ENCODE measurements around the gene RRAGD.

The RRAGD gene

DNA sequence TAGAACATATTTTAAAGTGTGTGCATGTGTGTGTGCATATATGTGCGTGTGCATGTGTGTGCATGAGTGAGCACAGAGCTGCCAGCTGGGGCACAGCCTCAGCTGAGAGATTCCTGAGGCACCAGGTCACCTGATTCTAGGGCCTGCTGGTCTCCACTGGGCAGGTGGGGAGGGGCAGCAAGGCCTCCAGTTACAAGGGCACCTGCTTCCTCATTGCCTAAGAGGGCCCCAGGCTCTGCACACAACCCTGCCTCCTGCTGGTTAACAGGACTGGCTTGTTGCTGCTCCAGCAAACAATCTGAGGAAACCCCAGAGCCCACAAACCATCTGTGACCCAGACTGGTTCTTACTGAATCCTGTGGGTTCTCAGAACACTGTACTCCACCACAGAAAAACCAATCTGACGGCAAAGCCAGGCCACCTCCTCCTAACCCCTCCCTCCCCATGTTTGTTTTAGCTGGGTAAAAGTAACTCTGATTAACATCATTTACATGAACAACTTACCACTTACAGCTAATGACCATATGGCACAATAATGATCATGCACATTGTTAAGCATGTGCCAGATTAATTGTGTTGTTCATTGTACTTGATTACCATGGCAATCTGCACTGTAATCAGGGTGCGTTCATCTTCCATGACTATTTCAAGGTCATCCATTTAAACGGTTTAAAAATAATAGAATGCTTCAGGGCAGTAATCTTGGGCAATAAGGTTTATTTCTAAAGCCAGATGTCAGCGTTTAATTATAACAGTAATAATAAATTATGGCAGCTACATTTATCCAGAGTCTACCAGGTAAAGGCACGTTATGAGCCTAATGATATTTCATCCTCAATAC is 36.4 kb downstream of the RRAGD start:
- peak; percentile 93 for DNase-seq (ENCODE audit: low spot score)

DNA sequence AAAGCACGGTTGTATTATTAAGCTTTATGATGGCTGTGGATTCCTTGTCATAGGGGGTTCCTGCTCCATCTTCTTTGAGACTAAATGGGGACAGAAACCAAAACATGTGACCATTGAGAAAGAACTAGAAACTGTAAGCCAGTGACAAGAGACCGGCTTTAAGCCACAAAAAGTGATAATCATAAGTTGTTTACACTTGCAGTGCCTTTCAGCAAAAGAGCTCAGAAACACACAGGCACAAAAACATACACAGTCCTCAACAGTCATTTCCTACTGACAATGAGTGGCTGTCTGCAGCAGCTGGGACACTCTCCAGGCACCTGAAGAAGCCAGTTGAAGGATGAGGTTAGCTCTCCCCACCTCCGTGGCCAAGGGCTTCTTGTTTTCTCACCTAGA is 39.6 kb downstream of the RRAGD start:
- no peak for DNase-seq (ENCODE audit: low spot score)

GRCh38 chr6:89371849-89372505 is 40.1 kb downstream of the RRAGD start:
- DNase-seq (ENCODE audit: low spot score) = peak; percentile 70

DNA sequence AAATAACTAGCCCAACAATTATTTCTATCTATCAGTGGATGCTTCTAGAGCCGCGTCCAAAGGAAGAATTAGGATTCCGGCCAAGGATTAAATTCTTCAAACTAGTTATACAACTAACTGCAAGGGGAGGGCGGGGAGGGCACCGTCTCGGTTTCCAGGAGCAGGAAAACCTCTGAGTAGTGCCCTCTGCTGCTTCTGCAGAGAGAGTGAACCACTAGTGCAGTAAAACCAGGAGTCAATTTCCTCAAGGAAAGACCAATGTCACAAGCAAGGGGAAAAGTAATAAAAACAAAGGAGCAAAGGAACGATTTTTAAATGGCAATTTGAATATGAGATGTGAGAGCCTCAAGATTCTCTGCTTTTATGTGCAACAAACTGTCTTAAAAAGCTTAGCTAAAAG is 43.1 kb downstream of the RRAGD start:
- DNase-seq (ENCODE audit: low spot score) = peak; percentile 64

- DNase-seq (ENCODE audit: low spot score) = peak; percentile 51
Observed at GRCh38 chr6:89368107-89368506, 44.0 kb downstream of the RRAGD start.

DNA sequence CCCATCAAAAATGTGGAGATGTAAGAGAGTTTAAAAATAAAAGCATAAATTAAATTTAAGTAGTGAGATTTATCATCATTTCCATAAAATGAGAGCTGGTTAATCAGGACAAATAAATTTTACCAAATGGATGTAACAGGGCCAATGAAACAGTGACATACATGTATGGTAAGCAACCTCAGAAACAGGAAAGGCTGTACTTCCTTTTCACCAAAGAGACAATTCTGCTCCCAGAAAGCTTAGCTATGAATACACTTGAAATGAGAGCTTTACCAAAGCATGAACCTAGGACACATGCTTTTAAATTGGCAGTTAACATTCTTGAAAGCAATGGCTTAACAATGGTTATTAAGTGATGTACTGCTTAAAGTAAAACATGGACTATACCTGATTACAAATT is 47.5 kb downstream of the RRAGD start:
- DNase-seq (ENCODE audit: low spot score) = no peak

DNA sequence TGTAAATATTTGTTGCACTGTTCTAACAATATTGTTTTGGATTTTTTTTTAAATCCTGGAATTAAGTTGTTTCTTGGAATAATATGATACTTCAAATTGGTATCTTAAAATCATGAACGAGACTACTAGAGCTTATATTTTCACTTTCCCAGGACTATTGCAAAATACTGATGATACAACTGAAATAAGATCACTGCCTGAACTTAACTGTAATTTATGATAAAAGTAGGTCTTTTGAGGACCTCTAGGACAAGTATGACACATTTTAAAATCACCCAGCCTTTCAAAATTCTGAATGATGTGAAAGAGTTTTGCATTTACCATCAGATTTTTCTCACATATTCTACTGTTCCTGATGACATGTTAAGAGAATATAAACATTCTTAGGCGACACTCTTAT is 50.9 kb downstream of the RRAGD start:
- DNase-seq (ENCODE audit: low spot score) = no peak

DNA sequence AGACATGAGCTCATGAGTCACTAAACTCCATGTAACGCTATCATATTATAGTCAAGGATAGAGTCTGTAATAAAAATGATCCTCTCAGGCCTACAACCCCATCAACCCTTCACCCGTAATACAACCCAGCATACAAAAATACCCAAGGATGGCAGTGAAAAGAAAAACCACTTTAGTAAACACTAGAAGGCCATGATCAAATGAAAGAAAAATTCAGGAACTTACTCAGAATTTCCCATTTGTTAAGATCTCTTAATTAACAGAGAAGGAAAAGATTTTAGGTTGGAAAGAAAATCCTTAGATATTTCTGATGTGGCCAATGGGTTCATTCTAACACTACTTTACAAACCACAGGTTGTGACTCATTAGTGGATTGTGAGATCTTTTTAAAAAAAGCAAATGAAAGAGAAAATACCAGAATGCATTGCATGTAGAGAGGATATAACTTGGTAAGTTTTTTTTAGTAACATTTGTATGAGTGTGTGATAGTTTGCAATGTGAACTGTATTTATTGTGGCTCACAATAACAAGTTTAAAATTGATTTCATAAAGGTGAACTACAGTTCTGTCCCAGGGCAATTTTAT is 51.6 kb downstream of the RRAGD start:
- DNase-seq (ENCODE audit: low spot score) = peak; percentile 44

DNA sequence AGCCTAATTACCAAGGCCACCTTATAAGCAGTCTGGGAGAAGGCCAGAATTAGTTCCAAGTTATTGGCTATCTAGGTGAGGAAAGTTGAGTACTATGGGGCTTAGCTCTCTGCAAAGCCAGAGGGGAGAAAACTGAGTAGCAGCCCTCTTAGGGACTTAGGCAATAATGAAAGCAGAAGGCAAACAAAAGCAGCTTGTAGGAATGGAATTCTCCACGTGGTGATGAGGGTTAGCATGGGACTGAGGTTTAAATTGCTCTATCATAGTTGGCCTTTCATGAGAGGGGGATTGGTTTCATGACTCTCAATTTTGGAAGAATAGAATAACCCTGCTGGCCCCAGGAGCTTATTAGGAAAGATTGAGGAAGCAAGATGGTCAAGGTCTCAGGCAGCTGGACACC is 52.5 kb downstream of the RRAGD start:
- DNase-seq (ENCODE audit: low spot score) = no peak

DNA sequence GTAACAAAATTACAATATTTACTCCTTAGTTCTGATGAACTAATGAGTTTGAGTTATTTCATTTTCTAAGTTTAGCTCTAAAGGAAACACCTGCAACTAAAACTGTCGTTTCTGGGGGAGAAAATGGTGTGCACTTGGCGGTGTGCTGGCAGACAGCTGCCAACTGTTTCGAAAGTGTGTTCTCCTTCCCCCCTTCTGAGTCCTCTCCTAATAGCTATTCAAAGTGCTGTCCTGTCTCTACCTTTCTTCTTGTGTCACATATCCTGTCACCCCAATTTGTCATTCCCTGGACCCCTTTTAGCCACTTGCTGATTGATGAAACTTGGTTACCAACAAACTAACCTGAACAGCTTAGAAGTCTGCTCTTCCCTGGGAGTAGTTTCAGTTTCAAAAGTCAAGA is 54.7 kb downstream of the RRAGD start:
- no peak for DNase-seq (ENCODE audit: low spot score)

- no peak for DNase-seq (ENCODE audit: low spot score)
Observed at GRCh38 chr6:89356642-89357170, 55.4 kb downstream of the RRAGD start.

DNA sequence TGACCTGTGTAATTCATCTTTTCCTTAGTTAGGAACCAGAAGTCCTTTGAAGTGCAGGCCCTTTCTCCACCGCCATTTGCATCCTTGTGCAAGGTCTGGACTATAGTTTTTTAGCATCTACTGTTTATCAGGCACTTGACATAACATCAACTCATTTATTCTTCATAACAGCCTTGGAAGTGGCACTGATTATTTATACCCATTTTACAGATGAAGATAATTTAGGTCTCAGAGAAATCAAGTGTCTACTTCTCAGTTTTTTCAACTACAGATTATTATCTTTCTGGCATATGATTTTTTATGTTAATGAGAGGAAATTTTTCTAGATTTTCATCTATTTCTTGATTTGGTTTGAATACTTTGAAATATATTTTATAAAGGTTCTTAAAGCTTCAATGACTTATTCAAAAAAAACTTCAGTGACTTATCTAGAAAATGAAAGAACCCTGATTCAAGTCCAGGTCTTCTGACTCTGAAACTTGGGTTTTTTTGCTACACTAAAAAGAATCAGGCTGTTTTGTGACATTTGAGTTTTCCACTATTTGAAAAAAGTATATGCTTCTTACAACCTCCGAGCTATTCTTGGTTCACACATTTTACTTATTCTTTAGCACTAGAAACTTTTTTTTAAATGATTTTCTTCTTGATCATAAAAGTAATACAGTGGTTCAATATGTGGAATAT is 56.4 kb downstream of the RRAGD start:
- no peak for DNase-seq (ENCODE audit: low spot score)

DNA sequence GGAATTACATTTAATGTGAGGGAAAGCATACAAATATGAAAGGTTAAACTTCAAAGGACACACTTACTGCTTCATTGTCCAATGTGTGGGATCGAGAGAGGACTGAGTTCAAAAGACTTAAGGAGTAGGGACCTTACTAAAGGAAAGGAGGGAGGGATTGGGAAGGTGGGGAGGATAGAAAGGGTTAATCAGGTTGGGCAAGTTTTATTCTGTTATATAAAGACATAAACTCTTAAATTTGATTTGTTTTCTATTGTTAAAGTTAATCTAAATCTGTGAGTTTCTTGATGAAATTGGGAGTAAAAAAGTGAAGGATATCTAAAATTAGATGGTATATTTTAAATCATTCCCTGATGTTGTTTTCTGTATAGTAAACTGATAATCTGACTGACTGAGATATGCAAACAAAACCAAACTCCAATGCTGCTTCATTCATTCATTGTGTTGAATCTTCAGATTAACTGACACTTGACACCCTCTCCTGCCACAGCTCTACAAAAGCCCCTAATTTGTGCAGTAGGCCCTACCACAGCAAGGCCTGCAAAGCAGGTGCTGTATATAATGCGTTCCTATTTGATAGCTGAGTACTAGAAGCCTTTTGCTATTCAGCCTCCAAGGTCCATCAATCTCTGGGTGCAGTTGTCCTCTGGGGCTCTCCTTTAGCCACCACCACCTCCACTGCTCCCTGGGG is 58.2 kb downstream of the RRAGD start:
- no peak for DNase-seq (ENCODE audit: low spot score)

DNA sequence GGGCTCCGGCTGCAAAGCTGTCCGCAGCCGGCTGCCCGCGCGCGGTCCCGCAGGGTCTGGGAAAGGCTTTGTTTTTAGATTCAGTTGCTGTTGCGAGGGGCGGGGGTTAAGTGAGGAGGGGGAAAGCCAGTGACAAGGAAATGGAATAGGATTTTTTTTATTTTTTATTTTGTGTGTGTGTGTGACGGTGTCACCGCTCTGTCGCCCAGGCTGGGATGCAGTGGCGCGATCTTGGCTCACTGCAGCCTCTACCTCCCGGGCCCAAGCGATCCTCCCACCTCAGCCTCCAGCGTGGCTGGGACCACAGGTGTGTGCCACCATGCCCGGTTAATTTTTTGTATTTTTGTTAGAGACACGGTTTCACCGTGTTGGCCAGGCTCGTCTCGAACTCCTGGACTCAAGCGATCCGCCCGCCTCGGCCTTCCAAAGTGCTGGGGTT is 58.9 kb downstream of the RRAGD start:
- DNase-seq (ENCODE audit: low spot score) = no peak

DNA sequence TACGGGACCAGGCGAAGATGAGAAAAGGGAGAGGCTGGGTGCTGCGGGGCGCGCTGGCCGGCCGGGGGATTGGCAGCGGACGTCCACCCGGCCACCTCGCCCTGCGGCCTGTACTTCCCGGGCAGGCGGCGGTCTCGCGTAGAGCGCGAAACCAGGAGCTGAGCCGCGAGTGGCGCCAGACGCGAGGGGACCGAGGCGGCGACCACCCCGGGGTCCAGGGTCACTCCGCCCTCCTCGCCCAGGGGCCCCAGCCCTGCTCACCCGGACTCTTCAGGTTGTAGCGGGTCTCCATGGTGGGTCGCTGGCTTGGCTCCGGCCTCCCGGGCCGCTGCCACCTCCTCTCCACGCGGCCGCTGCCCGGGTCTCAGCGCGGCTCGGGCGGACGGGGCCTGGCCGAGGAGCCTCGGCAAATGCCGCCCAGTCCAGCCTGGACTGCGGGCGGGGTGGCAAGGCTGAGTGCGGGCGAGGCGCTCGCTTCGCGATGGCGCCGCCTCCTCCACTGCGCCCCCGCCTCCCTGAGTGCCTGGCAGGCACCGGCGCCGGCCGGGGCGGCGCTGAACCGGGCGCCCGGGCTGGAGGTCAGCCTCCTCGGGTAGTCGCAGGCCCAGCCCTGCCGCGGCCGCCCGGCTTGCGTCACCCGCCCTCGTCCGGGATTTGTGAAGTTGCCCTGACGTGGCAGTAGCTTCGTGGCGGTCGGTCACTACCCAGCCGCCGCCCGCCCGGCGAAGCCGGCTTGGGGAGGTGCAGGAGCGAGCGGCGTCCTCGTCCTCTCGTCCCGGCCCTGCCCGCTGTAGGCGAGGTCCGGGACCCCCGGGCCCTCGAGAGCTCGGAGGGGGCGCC is 59.6 kb downstream of the RRAGD start, which contains the start of gene UBE2J1:
Gene UBE2J1, minus strand, starts transcription at position 445 of the 840 bp plus-strand sequence. Its CDS starts 153 bp downstream, at position 292.
- DNase-seq (ENCODE audit: low spot score) = peak; percentile 94

DNA sequence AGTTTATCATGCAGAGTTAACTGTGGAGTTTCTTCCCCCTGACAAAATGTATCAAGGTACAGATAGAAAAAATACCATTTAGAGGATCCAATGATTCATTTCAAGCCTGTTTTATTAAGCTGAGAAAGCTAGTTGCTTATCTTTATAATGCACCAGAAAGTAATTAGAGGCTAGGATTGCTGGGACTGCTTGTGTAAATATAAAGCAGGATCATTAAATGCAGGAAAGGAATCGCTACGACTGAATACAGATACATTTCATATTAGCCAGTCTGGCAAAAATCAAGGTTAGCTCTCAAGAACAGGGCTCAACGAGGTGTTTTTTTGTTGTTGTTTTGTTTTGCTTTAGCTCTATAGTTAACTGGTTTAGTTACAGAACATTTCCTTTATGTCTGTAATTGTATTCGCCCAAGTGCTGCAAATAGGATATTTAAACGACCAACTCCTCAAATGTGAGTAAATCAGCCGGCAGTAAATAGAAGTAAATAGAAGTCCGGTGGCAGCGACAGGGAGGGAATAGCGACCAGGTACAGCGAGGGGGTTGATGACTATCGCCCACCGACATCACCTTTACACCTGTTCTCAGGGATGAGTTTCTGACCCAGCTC is 60.3 kb downstream of the RRAGD start:
- DNase-seq (ENCODE audit: low spot score) = peak; percentile 16

GRCh38 chr6:89350281-89350966 is 61.6 kb downstream of the RRAGD start:
- peak; percentile 50 for DNase-seq (ENCODE audit: low spot score)

- DNase-seq (ENCODE audit: low spot score) = peak; percentile 81
Observed at GRCh38 chr6:89348372-89348771, 63.7 kb downstream of the RRAGD start.

DNA sequence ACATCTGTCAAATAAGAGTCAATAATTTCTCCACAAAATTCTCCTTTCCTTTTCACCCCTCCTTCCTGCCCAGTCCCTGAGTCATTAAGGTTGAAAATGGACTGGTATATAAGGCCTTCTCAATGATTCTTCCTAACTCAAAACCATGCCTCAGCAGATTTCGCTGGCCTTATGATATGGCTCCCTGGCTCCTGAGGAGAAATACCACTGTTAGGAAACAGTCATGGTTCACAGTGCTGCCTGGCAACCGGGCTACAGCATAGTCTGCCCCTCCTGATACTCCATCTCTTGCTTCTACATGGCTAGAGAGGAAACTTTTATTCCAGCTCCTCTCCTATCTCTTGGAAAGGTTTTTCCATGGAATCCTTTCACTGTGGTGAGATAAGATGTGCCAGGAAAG is 64.2 kb downstream of the RRAGD start:
- DNase-seq (ENCODE audit: low spot score) = peak; percentile 69

- DNase-seq (ENCODE audit: low spot score) = peak; percentile 78
Observed at GRCh38 chr6:89346433-89346832, 65.6 kb downstream of the RRAGD start.

All from kidney tubule cell (primary cell).